Astrocyte (in vitro differentiated cells and primary cell): ENCODE data around the gene KLF11. TPM values are rescaled to one million over a fixed set of nuclear protein-coding genes. Genes with fewer than 3 reads are reported as not detected.

Source experiments
- DNase-seq: peaks from one replicate; pipeline ENCODE4 v3.0.0-alpha.2; 2010; ENCODE audit warnings: low read depth
- FAIRE-seq: peaks from 2 replicates; lab custom pipeline; 2011; peaks lifted over from hg19 to GRCh38; lab: Jason Lieb, UNC
- H2AFZ ChIP-seq: 2 replicates; pipeline ENCODE4 v1.6.0; 2012; ENCODE audit warnings: low read depth, low read length, inconsistent platforms
- H3K27ac ChIP-seq: 2 replicates; pipeline ENCODE4 v1.5.1; 2011; ENCODE audit warnings: low read depth, low read length, inconsistent platforms
- H3K27me3 ChIP-seq: 2 replicates; pipeline ENCODE4 v1.6.0; 2011; ENCODE audit warnings: low read length, inconsistent platforms; ENCODE audit not compliant: insufficient read depth
- H3K36me3 ChIP-seq: 2 replicates; pipeline ENCODE4 v1.5.1; 2011; ENCODE audit warnings: low read length, inconsistent platforms; ENCODE audit not compliant: insufficient read depth
- H3K4me1 ChIP-seq: 2 replicates; pipeline ENCODE4 v1.5.1; 2011; ENCODE audit warnings: low read length, inconsistent platforms; ENCODE audit not compliant: insufficient read depth
- H3K4me2 ChIP-seq: 2 replicates; pipeline ENCODE4 v1.6.0; 2012; ENCODE audit warnings: low read length, inconsistent platforms
- H3K4me3 ChIP-seq: 2 replicates; pipeline ENCODE4 v1.5.1; 2011; ENCODE audit warnings: low read depth, mild to moderate bottlenecking, low read length, inconsistent platforms; ENCODE audit not compliant: insufficient read depth
- H3K79me2 ChIP-seq: 2 replicates; pipeline ENCODE4 v1.6.0; 2012; ENCODE audit warnings: mild to moderate bottlenecking, low read length, inconsistent platforms; ENCODE audit not compliant: insufficient read depth
- H3K9ac ChIP-seq: 2 replicates; pipeline ENCODE4 v1.6.0; 2012; ENCODE audit warnings: mild to moderate bottlenecking, low read length, inconsistent platforms
- H3K9me3 ChIP-seq: 2 replicates; pipeline ENCODE4 v1.5.1; 2012; ENCODE audit warnings: low read depth, mild to moderate bottlenecking, low read length, inconsistent platforms; ENCODE audit not compliant: insufficient read depth
- H4K20me1 ChIP-seq: 2 replicates; pipeline ENCODE4 v1.6.0; 2012; ENCODE audit warnings: low read length, inconsistent platforms; ENCODE audit not compliant: insufficient read depth
- H3K27ac Mint-ChIP-seq: one replicate; pipeline ENCODE4 v1.8.0; 2021; ENCODE audit warnings: mild to moderate bottlenecking, mixed read lengths; ENCODE audit not compliant: unreplicated experiment
- H3K27me3 Mint-ChIP-seq: one replicate; pipeline ENCODE4 v1.8.0; 2021; ENCODE audit warnings: low read depth, mixed read lengths; ENCODE audit not compliant: unreplicated experiment
- H3K36me3 Mint-ChIP-seq: one replicate; pipeline ENCODE4 v1.8.0; 2021; ENCODE audit warnings: low read depth, mixed read lengths; ENCODE audit not compliant: unreplicated experiment
- H3K4me1 Mint-ChIP-seq: one replicate; pipeline ENCODE4 v1.8.0; 2021; ENCODE audit warnings: low read depth, mixed read lengths; ENCODE audit not compliant: unreplicated experiment
- H3K4me3 Mint-ChIP-seq: one replicate; pipeline ENCODE4 v1.8.0; 2021; ENCODE audit warnings: mild to moderate bottlenecking, moderate library complexity, mixed read lengths; ENCODE audit not compliant: unreplicated experiment
- H3K9me3 Mint-ChIP-seq: one replicate; pipeline ENCODE4 v1.8.0; 2021; ENCODE audit warnings: mild to moderate bottlenecking, mixed read lengths; ENCODE audit not compliant: unreplicated experiment
- EZH2 ChIP-seq: IDR thresholded peaks from 2 replicates; pipeline ENCODE4 v1.6.1; 2012; ENCODE audit warnings: mild to moderate bottlenecking, low read length, inconsistent platforms; ENCODE audit not compliant: insufficient read depth
- total RNA-seq: library from RNA; stranded (reverse); gene quantifications from 2 replicates; pipeline ENCODE4 v1.2.1, GENCODE V29; 2021
- TF ChIP-seq, protein P1 (sequence below): IDR thresholded peaks from 2 replicates; pipeline ENCODE4 v1.5.1; 2011; ENCODE audit warnings: low read depth, mild to moderate bottlenecking, inconsistent platforms, low read length, moderate library complexity; ENCODE audit not compliant: insufficient read depth

KLF11 gene
- total RNA-seq, 1 donor from 2014 or later = 9.8 TPM

DNA sequence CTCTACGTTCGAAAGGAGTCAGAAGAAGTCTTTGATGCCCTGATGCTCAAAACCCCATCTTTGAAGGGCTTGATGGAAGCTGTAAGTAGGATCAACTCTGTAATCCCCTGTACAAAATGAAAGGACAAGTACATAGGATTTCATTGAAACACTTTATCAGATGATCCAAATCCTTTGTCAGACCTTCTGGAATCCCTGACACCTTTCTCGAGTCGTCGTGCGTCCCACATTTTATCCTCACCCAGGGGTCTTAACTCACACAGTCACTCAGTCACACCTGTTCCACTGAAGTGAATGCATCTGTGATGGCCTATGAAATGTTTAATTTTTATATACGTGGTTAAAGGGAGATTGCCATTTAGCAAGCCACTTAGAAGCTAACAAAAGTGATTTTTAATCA lies 47.0 kb upstream of the KLF11 start:
- TF ChIP-seq EZH2 = no peak
- TF ChIP-seq, protein P1, sequence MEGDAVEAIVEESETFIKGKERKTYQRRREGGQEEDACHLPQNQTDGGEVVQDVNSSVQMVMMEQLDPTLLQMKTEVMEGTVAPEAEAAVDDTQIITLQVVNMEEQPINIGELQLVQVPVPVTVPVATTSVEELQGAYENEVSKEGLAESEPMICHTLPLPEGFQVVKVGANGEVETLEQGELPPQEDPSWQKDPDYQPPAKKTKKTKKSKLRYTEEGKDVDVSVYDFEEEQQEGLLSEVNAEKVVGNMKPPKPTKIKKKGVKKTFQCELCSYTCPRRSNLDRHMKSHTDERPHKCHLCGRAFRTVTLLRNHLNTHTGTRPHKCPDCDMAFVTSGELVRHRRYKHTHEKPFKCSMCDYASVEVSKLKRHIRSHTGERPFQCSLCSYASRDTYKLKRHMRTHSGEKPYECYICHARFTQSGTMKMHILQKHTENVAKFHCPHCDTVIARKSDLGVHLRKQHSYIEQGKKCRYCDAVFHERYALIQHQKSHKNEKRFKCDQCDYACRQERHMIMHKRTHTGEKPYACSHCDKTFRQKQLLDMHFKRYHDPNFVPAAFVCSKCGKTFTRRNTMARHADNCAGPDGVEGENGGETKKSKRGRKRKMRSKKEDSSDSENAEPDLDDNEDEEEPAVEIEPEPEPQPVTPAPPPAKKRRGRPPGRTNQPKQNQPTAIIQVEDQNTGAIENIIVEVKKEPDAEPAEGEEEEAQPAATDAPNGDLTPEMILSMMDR = no peak
- Histone ChIP-seq H3K9me3 (no peaks in the 10 kb centered on the region), H3K9ac (no peak overlapping the region), H2AFZ (no peak overlapping the region), H3K4me2 (no peak overlapping the region), H4K20me1 (no peaks in the 10 kb centered on the region), H3K79me2 (no peaks in the 10 kb centered on the region), H3K27ac (no peak overlapping the region), H3K4me1 (peaks cover 5% of the 10 kb centered on the region), H3K4me3 (no peak overlapping the region), H3K27me3 (no peaks in the 10 kb centered on the region), H3K36me3 (no peaks in the 10 kb centered on the region)
- no peak overlapping the region for H3K4me3 Mint-ChIP-seq
- H3K4me1 Mint-ChIP-seq = peaks cover 5% of the 10 kb centered on the region
- peaks cover 1% of the 10 kb centered on the region for H3K9me3 Mint-ChIP-seq
- peaks cover 4% of the 10 kb centered on the region for H3K27me3 Mint-ChIP-seq
- H3K36me3 Mint-ChIP-seq = peaks cover 7% of the 10 kb centered on the region
- no peak overlapping the region for H3K27ac Mint-ChIP-seq
- FAIRE-seq = no peak
- no peak for DNase-seq

GRCh38 chr2:9997936-9998335 lies 45.4 kb upstream of the KLF11 start:
- Histone ChIP-seq H3K36me3 (no peaks in the 10 kb centered on the region), H3K27me3 (no peaks in the 10 kb centered on the region), H3K4me1 (no peaks in the 10 kb centered on the region), H2AFZ (no peak overlapping the region), H3K4me3 (no peak overlapping the region), H3K79me2 (no peaks in the 10 kb centered on the region), H3K9ac (no peak overlapping the region), H3K4me2 (no peak overlapping the region), H3K27ac (no peak overlapping the region), H3K9me3 (no peaks in the 10 kb centered on the region), H4K20me1 (no peaks in the 10 kb centered on the region)
- Mint-ChIP-seq H3K36me3 (peaks cover 9% of the 10 kb centered on the region), H3K4me1 (no peaks in the 10 kb centered on the region), H3K4me3 (no peak overlapping the region), H3K9me3 (peaks cover 1% of the 10 kb centered on the region), H3K27me3 (peaks cover 4% of the 10 kb centered on the region), H3K27ac (no peak overlapping the region)
- no peak for FAIRE-seq
- TF ChIP-seq, protein P1 = no peak
- TF ChIP-seq EZH2 = no peak
- no peak for DNase-seq

GRCh38 chr2:9998916-9999654 lies 44.3 kb upstream of the KLF11 start:
- H3K27me3 Mint-ChIP-seq = peaks cover 4% of the 10 kb centered on the region
- no peak overlapping the region for H3K4me2 ChIP-seq
- no peaks in the 10 kb centered on the region for H3K4me1 ChIP-seq
- H4K20me1 ChIP-seq = no peaks in the 10 kb centered on the region
- DNase-seq (no peak), FAIRE-seq (no peak)
- H3K9me3 Mint-ChIP-seq = peaks cover 1% of the 10 kb centered on the region
- no peaks in the 10 kb centered on the region for H3K36me3 ChIP-seq
- no peak overlapping the region for H3K4me3 Mint-ChIP-seq
- no peak for TF ChIP-seq EZH2
- TF ChIP-seq, protein P1 = no peak
- no peaks in the 10 kb centered on the region for H3K9me3 ChIP-seq
- H3K27ac ChIP-seq = no peak overlapping the region
- peaks cover 9% of the 10 kb centered on the region for H3K36me3 Mint-ChIP-seq
- H3K9ac ChIP-seq = no peak overlapping the region
- H2AFZ ChIP-seq = no peak overlapping the region
- no peak overlapping the region for H3K27ac Mint-ChIP-seq
- H3K27me3 ChIP-seq = no peaks in the 10 kb centered on the region
- no peak overlapping the region for H3K4me3 ChIP-seq
- no peaks in the 10 kb centered on the region for H3K79me2 ChIP-seq
- H3K4me1 Mint-ChIP-seq = no peaks in the 10 kb centered on the region
